PFSK-1 (cell line): ENCODE measurements around the gene LAMB3.

Experiments used
- POLR2AphosphoS5 ChIP-seq: IDR thresholded peaks from 2 replicates; pipeline ENCODE4 v1.6.1; 2012; ENCODE audit warnings: low read depth, mild to moderate bottlenecking, control low read depth, low read length, moderate library complexity
- SIN3A ChIP-seq: IDR thresholded peaks from 2 replicates; pipeline ENCODE4 v1.6.1; 2012; ENCODE audit warnings: mild to moderate bottlenecking, low read length, moderate library complexity, borderline replicate concordance; ENCODE audit not compliant: insufficient read depth
- TAF1 ChIP-seq: IDR thresholded peaks from 2 replicates; pipeline ENCODE4 v1.6.1; 2012; ENCODE audit warnings: low read length, control low read depth, borderline replicate concordance; ENCODE audit not compliant: insufficient read depth
- TF ChIP-seq, protein P1 (sequence below), 2 experiments: IDR thresholded peaks; 2 replicates each; pipeline versions ENCODE4 v1.6.1 to v1.8.0; 2011 to 2012; ENCODE audit warnings: low read depth in 2 of 2, low read length in 2 of 2, control low read depth in 1 of 2, inconsistent platforms in 1 of 2, mild to moderate bottlenecking in 1 of 2, moderate library complexity in 1 of 2; ENCODE audit not compliant: insufficient read depth in 1 of 2

DNA sequence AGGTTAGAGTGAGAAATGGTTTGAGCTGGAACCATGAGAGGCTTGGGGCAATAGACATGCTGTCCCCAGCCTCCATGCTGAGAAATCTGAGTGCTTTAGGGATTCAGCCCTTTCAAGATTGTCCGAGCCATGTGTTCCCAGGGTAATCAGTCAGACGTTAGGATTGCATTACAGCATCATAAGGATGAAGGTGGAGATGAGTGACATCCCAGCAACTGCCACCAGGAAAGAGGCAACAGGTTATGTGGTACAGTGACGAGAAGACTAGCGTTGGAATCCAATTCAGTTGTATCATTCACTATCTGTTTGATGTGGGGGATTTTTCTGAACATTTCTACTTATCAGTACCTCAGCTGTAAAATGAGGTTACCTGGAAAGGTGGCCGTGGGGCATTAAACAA is 67.0 kb downstream of the LAMB3 start:
- TF ChIP-seq POLR2AphosphoS5 (no peak), SIN3A (no peak), TAF1 (no peak)
- TF ChIP-seq, protein P1, sequence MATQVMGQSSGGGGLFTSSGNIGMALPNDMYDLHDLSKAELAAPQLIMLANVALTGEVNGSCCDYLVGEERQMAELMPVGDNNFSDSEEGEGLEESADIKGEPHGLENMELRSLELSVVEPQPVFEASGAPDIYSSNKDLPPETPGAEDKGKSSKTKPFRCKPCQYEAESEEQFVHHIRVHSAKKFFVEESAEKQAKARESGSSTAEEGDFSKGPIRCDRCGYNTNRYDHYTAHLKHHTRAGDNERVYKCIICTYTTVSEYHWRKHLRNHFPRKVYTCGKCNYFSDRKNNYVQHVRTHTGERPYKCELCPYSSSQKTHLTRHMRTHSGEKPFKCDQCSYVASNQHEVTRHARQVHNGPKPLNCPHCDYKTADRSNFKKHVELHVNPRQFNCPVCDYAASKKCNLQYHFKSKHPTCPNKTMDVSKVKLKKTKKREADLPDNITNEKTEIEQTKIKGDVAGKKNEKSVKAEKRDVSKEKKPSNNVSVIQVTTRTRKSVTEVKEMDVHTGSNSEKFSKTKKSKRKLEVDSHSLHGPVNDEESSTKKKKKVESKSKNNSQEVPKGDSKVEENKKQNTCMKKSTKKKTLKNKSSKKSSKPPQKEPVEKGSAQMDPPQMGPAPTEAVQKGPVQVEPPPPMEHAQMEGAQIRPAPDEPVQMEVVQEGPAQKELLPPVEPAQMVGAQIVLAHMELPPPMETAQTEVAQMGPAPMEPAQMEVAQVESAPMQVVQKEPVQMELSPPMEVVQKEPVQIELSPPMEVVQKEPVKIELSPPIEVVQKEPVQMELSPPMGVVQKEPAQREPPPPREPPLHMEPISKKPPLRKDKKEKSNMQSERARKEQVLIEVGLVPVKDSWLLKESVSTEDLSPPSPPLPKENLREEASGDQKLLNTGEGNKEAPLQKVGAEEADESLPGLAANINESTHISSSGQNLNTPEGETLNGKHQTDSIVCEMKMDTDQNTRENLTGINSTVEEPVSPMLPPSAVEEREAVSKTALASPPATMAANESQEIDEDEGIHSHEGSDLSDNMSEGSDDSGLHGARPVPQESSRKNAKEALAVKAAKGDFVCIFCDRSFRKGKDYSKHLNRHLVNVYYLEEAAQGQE (IDR thresholded peaks at IDR 0.05; ENCODE audit: insufficient read depth in 1 of 2, low read depth in 2 of 2, low read length in 2 of 2), result no peak
